ENCODE data around the gene CHST11. TPM values are rescaled to one million over a fixed set of nuclear protein-coding genes. Genes with fewer than 3 reads are reported as not detected.

Gene CHST11
- total RNA-seq, 2 experiments from 2014 or later = 53.4 to 53.6 TPM

DNA sequence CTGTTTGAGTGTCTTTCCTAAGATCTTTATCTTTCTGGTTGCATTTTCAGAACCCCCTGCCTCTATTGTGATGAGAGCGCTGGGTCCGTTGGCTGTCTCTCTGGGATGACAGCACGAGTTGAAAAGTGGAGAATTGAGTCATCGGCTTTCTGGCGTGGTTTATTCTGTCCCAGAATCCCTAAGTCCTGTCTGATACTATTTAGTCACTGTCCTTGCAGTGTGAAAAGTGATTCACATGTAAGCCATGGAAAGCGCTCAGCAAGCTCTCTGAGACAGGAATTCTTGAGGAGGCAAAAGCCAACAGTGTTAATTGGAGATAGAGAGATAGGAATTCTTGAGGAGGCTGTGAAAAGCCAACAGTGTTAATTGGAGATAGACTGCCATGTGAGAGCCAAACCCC lies 121.7 kb downstream of the CHST11 start:
- intact Hi-C loops (cut with DNase I, micrococcal nuclease) = no loop called here
- Mint-ChIP-seq H3K9me3 (no peaks in the 10 kb centered on the region), H3K36me3 (ENCODE audit: low read depth) (peaks cover 2% of the 10 kb centered on the region), H3K27ac (peak overlapping the region; percentile 25), H3K4me1 (ENCODE audit: low read depth) (peaks cover 81% of the 10 kb centered on the region), H3K27me3 (no peaks in the 10 kb centered on the region), H3K4me3 (no peak overlapping the region)
- no peak overlapping the region for H3K27ac ChIP-seq (ENCODE audit: low read depth in 1 of 2, low read length in 2 of 2)
- ATAC-seq (ENCODE audit: poor library complexity) (no peak), DNase-seq (no peak)
- H3K4me1 ChIP-seq (ENCODE audit: insufficient read depth, low read length) = peaks cover 35% of the 10 kb centered on the region
- H3K4me3 ChIP-seq (ENCODE audit: low read length) = no peak overlapping the region
- TF ChIP-seq, protein P1, sequence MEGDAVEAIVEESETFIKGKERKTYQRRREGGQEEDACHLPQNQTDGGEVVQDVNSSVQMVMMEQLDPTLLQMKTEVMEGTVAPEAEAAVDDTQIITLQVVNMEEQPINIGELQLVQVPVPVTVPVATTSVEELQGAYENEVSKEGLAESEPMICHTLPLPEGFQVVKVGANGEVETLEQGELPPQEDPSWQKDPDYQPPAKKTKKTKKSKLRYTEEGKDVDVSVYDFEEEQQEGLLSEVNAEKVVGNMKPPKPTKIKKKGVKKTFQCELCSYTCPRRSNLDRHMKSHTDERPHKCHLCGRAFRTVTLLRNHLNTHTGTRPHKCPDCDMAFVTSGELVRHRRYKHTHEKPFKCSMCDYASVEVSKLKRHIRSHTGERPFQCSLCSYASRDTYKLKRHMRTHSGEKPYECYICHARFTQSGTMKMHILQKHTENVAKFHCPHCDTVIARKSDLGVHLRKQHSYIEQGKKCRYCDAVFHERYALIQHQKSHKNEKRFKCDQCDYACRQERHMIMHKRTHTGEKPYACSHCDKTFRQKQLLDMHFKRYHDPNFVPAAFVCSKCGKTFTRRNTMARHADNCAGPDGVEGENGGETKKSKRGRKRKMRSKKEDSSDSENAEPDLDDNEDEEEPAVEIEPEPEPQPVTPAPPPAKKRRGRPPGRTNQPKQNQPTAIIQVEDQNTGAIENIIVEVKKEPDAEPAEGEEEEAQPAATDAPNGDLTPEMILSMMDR (IDR thresholded peaks at IDR 0.05) = no peak
- H3K9me3 ChIP-seq (ENCODE audit: control insufficient read depth in 1 of 2, insufficient read depth in 1 of 2, low read length in 2 of 2) = no peaks in the 10 kb centered on the region
- ChIA-PET POLR2A (no interaction called here), CTCF (interaction anchor here (1.5 kb wide), 1 partner anchor 10 kb away, joined by 5 read pairs; no protein-coding TSS in a partner anchor)
- no peaks in the 10 kb centered on the region for H3K27me3 ChIP-seq (ENCODE audit: control insufficient read depth in 1 of 2, insufficient read depth in 2 of 2, low read length in 2 of 2)
- H3K36me3 ChIP-seq (ENCODE audit: insufficient read depth, low read length) = no peaks in the 10 kb centered on the region

DNA sequence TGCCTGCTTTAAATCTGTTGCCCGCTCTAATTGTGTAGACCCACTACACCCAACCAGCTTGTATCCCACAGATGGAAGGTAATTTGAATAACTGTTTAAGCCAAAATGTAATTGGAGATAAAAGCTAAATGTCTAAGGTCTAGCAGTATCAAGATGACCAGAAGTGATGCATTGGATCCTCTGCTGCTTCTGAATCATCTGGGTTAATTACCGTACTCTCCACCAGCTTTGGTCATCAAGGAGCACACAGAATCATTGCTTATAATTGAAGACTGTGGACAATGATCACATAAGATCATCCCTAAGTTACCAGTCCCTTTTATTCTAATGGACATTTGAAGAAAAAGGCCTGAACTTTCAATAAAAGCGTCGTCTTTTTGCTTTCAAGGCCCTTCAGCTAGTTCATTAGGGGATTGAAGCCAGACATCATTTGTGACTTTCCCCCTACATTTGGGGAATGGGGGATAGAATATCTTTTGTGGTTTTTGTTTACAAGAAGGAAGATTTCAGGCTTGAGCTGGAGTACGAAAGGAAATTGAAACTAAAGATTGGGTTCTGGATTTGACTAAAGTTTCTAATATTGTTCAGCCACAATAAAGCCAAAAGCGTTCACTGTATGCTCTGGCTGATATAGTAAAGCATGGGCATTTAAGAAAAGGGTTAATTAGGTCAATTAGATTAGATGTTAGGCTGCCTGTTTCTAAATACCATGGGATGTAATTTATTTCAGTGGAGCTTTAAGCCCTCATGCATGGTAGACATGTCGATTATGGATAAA lies 123.2 kb downstream of the CHST11 start:
- no peaks in the 10 kb centered on the region for H3K27me3 Mint-ChIP-seq
- Histone ChIP-seq H3K4me1 (ENCODE audit: insufficient read depth, low read length) (peaks cover 35% of the 10 kb centered on the region), H3K4me3 (ENCODE audit: low read length) (no peak overlapping the region), H3K36me3 (ENCODE audit: insufficient read depth, low read length) (no peaks in the 10 kb centered on the region), H3K27ac (ENCODE audit: low read depth in 1 of 2, low read length in 2 of 2) (no peak overlapping the region), H3K27me3 (ENCODE audit: control insufficient read depth in 1 of 2, insufficient read depth in 2 of 2, low read length in 2 of 2) (no peaks in the 10 kb centered on the region), H3K9me3 (ENCODE audit: control insufficient read depth in 1 of 2, insufficient read depth in 1 of 2, low read length in 2 of 2) (no peaks in the 10 kb centered on the region)
- DNase-seq (no peak), ATAC-seq (ENCODE audit: poor library complexity) (no peak)
- CTCF ChIA-PET = interaction anchor here (1.5 kb wide), 1 partner anchor 12 kb away, joined by 5 read pairs; no protein-coding TSS in a partner anchor
- peak overlapping the region; percentile 66 for H3K4me3 Mint-ChIP-seq
- POLR2A ChIA-PET = interaction anchor here (2.0 kb wide), 1 partner anchor 11 kb away, joined by 9 read pairs; no protein-coding TSS in a partner anchor
- no peaks in the 10 kb centered on the region for H3K9me3 Mint-ChIP-seq
- peak overlapping the region; percentile 25 for H3K27ac Mint-ChIP-seq
- peaks cover 85% of the 10 kb centered on the region for H3K4me1 Mint-ChIP-seq (ENCODE audit: low read depth)
- TF ChIP-seq, protein P1 (IDR thresholded peaks at IDR 0.05) = no peak
- intact Hi-C loops (cut with DNase I, micrococcal nuclease) = no loop called here
- no peaks in the 10 kb centered on the region for H3K36me3 Mint-ChIP-seq (ENCODE audit: low read depth)

DNA sequence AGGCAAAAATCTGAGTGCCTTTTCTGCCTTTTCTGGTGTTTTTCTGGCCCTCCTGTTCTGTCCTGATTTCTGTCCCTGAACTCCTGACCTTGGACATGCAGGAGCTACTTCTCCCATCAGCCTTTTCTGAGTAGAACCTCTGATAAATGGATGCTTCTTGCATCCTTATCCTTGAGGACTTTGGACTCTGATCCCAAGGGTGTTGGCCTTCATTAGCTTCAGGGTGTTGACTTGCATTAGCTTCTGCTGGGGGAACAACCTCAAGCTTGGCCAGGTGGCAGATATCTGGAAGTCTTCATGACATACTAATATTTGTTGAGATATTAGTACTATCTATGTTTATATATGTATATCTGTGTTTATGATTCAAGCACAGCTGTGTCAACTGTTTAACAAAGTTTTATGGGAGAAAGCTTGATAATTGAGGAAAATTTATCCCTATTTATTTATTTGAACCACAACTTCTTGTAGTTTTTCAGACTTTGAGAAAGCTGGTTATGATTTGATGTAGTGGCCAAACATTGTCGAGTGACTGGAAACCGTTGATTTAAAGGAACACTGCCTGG lies 124.3 kb downstream of the CHST11 start:
- no peaks in the 10 kb centered on the region for H3K27me3 ChIP-seq (ENCODE audit: control insufficient read depth in 1 of 2, insufficient read depth in 2 of 2, low read length in 2 of 2)
- no peaks in the 10 kb centered on the region for H3K36me3 Mint-ChIP-seq (ENCODE audit: low read depth)
- POLR2A ChIA-PET = interaction anchor here (2.0 kb wide), 1 partner anchor 12 kb away, joined by 9 read pairs; no protein-coding TSS in a partner anchor
- no peak overlapping the region for H3K27ac ChIP-seq (ENCODE audit: low read depth in 1 of 2, low read length in 2 of 2)
- CTCF ChIA-PET = interaction anchor here (1.0 kb wide), 1 partner anchor 9 kb away, joined by 3 read pairs; no protein-coding TSS in a partner anchor
- H3K27me3 Mint-ChIP-seq = no peaks in the 10 kb centered on the region
- no peak overlapping the region for H3K4me3 ChIP-seq (ENCODE audit: low read length)
- no peaks in the 10 kb centered on the region for H3K9me3 Mint-ChIP-seq
- peak overlapping the region; percentile 55 for H3K27ac Mint-ChIP-seq
- H3K4me1 ChIP-seq (ENCODE audit: insufficient read depth, low read length) = peaks cover 29% of the 10 kb centered on the region
- intact Hi-C loops (cut with DNase I, micrococcal nuclease) = no loop called here
- DNase-seq (no peak), ATAC-seq (ENCODE audit: poor library complexity) (no peak)
- H3K36me3 ChIP-seq (ENCODE audit: insufficient read depth, low read length) = no peaks in the 10 kb centered on the region
- H3K4me3 Mint-ChIP-seq = no peak overlapping the region
- peaks cover 82% of the 10 kb centered on the region for H3K4me1 Mint-ChIP-seq (ENCODE audit: low read depth)
- no peaks in the 10 kb centered on the region for H3K9me3 ChIP-seq (ENCODE audit: control insufficient read depth in 1 of 2, insufficient read depth in 1 of 2, low read length in 2 of 2)
- TF ChIP-seq, protein P1 (IDR thresholded peaks at IDR 0.05) = no peak

Data from CD4-positive, alpha-beta T cell (primary cell).